Activated CD8-positive, alpha-beta memory T cell treated with anti-CD3 and anti-CD28 coated beads for 4 hours (primary cell): Measurements from ENCODE around the gene THSD7B.

Experiments used
- DNase-seq, 2 donors: peaks; one replicate each; pipeline ENCODE4 v3.0.0-alpha.2; 2020; ENCODE audit warnings: low read depth in 2 of 2

The THSD7B gene

GRCh38 chr2:137367361-137367760 lies 602.0 kb downstream of the THSD7B start:
- DNase-seq = no peak

GRCh38 chr2:137369106-137369505 lies 603.8 kb downstream of the THSD7B start:
- no peak for DNase-seq

DNA sequence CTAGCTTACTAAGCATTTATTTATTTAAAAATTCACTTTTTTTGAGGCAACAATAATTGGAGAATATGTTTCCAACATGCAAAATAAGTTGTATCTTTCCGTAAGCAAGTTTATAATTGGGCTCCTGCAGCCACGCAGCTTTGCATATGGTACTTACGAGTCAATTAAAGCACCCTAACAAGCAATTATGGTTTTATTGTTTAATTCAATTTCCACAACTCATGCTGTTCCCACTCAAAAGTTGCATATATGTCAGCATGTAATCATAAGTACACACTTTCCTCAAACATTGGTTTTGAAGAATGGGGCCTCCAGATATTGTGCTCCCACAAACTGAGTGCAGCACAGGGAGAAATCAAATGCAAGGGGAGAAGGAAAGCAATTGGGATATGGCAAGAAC lies 613.8 kb downstream of the THSD7B start:
- no peak for DNase-seq

- DNase-seq = no peak
These were observed 615.3 kb downstream of the THSD7B start for GRCh38 chr2:137380610-137381009.

- DNase-seq = no peak
These were observed 616.4 kb downstream of the THSD7B start for GRCh38 chr2:137381731-137382130.

DNA sequence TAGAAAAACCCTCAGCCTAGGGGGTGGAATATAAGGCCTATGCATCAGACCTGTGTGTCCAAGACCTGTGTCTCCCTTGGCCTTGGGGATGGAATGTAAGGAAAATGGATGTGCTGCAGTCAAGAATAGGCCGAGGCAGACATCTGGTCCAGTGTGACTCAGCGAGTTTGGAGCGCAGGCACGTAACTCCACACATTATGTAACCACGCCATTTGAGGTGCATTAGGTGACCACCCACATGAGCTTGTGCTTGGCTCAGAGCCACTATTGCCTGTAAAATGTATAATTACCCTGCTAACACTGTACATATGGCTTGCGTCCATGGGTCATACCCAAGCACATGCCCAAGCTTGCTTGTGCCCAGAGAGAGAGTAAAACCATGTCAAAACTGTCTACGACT lies 618.0 kb downstream of the THSD7B start:
- DNase-seq = no peak

GRCh38 chr2:137387044-137387443 lies 621.7 kb downstream of the THSD7B start:
- no peak for DNase-seq

- no peak for DNase-seq
These were observed 640.2 kb downstream of the THSD7B start for GRCh38 chr2:137405496-137405895.

GRCh38 chr2:137411585-137411984 lies 646.2 kb downstream of the THSD7B start:
- DNase-seq = no peak

- DNase-seq = no peak
These were observed 655.4 kb downstream of the THSD7B start for GRCh38 chr2:137420744-137421143.

GRCh38 chr2:137435162-137435561 lies 669.8 kb downstream of the THSD7B start:
- DNase-seq = no peak

GRCh38 chr2:137437386-137437785 lies 672.0 kb downstream of the THSD7B start:
- no peak for DNase-seq

- no peak for DNase-seq
These were observed 679.6 kb downstream of the THSD7B start for GRCh38 chr2:137444970-137445369.

- DNase-seq = no peak
These were observed 684.1 kb downstream of the THSD7B start for GRCh38 chr2:137449454-137449853.

GRCh38 chr2:137454886-137455285 lies 689.5 kb downstream of the THSD7B start:
- DNase-seq = no peak

DNA sequence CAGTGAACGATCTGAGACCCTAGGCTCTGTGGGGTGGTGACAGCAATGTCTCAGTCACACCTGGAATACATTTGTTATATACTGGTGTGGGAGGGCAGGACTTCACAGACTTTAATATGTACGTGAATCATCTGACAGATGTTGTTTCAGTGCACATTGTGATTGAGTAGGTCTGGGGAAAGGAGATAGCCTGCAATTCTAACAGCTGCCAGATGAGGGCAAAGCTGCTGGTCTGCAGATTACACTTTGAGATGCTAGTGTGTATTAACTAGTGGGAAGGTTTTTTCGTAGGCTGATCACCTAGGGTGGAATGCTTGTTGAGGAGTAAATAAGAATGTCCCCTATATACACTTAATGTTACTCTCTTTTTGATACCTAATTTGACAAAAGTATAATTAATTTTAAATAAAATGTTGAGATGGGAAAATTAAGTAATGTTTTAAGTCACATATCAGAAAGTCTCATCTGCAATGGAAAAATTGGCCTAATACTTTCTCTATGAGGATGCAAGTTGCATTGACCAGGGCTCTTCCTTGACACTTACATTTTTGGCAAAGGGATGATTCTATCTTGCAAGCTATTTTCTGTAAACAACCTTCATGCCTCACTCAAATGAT lies 702.0 kb downstream of the THSD7B start:
- DNase-seq = no peak

DNA sequence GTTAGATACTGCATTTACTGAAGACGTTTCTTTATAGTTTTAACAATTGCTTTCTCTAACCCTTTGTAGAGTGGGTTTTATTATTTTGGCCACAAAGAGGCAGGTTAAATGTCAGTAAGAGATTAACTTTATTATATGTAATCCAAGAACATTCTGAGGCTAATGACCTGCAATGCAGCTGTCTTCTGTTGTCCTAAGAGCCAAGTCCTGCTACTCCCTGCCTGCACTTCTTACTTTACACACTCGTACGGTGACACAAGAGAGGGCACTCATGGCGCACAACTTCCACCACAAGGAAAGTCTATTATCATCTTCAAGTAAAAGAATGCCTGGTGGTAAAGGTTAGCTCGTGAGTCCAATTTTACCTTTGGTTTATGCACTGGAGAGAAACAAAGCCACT lies 727.9 kb downstream of the THSD7B start:
- no peak for DNase-seq

- DNase-seq = no peak
These were observed 735.3 kb downstream of the THSD7B start for GRCh38 chr2:137500599-137500998.

- DNase-seq = no peak
These were observed 741.9 kb downstream of the THSD7B start for GRCh38 chr2:137507237-137507636.

GRCh38 chr2:137508739-137509384 lies 743.5 kb downstream of the THSD7B start:
- DNase-seq = no peak

GRCh38 chr2:137511526-137511925 lies 746.2 kb downstream of the THSD7B start:
- no peak for DNase-seq

DNA sequence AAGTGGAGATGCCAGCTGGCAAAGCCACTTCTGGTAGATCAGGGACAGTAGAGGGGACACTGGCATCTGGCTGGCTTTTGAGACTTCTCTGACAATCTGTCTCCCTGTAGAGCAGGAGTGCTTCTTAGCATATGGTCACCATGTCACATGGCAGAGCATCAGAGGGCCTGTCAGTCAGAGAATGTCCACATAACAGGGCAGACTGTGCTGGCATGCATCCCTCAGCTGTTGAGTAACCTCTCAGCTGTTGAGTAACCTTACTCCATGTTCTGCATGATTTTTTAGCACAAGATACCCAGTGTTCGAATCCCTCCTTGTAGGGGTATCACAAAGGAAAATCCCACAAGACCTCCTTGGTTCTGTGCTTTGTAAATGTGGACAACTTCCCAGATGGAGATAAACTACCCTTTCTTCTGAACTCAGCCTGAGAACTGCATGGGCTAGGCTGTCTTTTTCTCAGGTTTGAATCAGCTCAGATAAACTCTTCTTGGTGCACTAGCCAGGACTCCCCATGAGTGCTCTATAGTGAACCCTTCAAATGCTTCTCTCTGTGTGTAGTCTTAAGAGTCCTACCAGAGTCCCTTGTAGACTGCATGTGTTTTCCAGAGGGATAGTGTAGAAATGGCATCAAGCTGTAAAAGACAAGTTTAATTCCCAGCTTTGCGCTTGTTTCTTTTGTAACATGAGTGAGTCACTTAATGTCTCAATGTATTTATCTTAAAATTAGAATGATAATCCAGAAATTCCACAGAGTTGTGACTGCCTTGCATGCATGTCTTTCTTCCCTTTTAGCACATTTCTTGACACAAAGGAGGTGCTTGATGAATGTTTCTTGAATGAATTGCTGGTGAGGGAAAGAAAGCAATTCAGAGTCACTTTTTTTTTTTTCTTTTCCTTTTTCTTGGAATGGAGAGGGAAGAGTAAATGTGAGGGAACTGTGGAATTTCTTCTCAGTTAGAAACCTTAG lies 756.6 kb downstream of the THSD7B start:
- DNase-seq = no peak

DNA sequence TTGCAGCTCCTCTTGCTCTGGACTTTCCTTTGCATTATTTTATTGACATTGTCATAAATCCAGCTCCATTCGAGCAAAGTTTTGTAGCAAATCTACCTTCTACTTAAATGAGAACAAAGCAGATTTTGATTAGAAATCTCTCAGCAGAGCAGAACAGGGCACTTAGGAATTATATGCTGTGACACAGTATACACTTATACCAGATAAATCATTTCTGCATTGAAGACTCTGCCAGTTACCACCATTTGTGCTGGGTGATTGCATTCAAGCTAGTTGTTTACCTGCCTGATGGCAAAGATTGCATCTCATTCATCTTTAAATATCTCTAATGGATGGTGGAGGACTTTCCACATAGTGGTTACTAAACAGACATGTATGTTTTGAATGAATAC lies 757.3 kb downstream of the THSD7B start:
- no peak for DNase-seq
